ENCODE results near the gene RAB27A.

Gene RAB27A

GRCh38 chr15:55277715-55278114 lies 11.9 kb downstream of the RAB27A start:
- no peaks in the 10 kb centered on the region for H3K79me2 ChIP-seq (ENCODE audit: insufficient read depth, low read length)
- no peaks in the 10 kb centered on the region for H3K36me3 ChIP-seq (ENCODE audit: low read length)
- no peak overlapping the region for H3K9ac ChIP-seq (ENCODE audit: low read length)
- H4K20me1 ChIP-seq (ENCODE audit: low read depth, low read length): no peaks in the 10 kb centered on the region
- no peaks in the 10 kb centered on the region for H3K9me2 ChIP-seq (replicated peaks; ENCODE audit: insufficient read depth, low read length)
- H3K4me3 ChIP-seq (ENCODE audit: insufficient read depth, low read length, poor library complexity, severe bottlenecking): no peak overlapping the region
- H3K9me3 ChIP-seq (ENCODE audit: insufficient read depth, low read length): no peaks in the 10 kb centered on the region
- TF ChIP-seq CTCF (IDR thresholded peaks at IDR 0.05; ENCODE audit: insufficient read depth, low read length, poor library complexity, severe bottlenecking) (no peak), EZH2phosphoT487 (conservative IDR thresholded peaks at IDR 0.05; ENCODE audit: low read length) (no peak)
- H3K27ac ChIP-seq (ENCODE audit: low read depth, low read length): no peak overlapping the region
- no peak overlapping the region for H3K4me2 ChIP-seq (ENCODE audit: low read depth, low read length, poor library complexity, severe bottlenecking)
- H2AFZ ChIP-seq (ENCODE audit: low read depth, low read length, severe bottlenecking): no peak overlapping the region
- no peaks in the 10 kb centered on the region for H3K27me3 ChIP-seq (ENCODE audit: low read length)
- H3F3A ChIP-seq (ENCODE audit: insufficient read depth): no peaks in the 10 kb centered on the region

- Histone ChIP-seq H3K9me3 (ENCODE audit: insufficient read depth, low read length) (no peaks in the 10 kb centered on the region), H3K4me2 (ENCODE audit: low read depth, low read length, poor library complexity, severe bottlenecking) (no peak overlapping the region), H3K9me2 (replicated peaks; ENCODE audit: insufficient read depth, low read length) (no peaks in the 10 kb centered on the region), H3K4me3 (ENCODE audit: insufficient read depth, low read length, poor library complexity, severe bottlenecking) (no peak overlapping the region), H3K27ac (ENCODE audit: low read depth, low read length) (no peak overlapping the region), H4K20me1 (ENCODE audit: low read depth, low read length) (no peaks in the 10 kb centered on the region), H3F3A (ENCODE audit: insufficient read depth) (no peaks in the 10 kb centered on the region), H3K27me3 (ENCODE audit: low read length) (no peaks in the 10 kb centered on the region), H2AFZ (ENCODE audit: low read depth, low read length, severe bottlenecking) (no peak overlapping the region), H3K36me3 (ENCODE audit: low read length) (no peaks in the 10 kb centered on the region), H3K79me2 (ENCODE audit: insufficient read depth, low read length) (no peaks in the 10 kb centered on the region), H3K9ac (ENCODE audit: low read length) (no peak overlapping the region)
- TF ChIP-seq CTCF (IDR thresholded peaks at IDR 0.05; ENCODE audit: insufficient read depth, low read length, poor library complexity, severe bottlenecking) (no peak), EZH2phosphoT487 (conservative IDR thresholded peaks at IDR 0.05; ENCODE audit: low read length) (no peak)
These were observed 12.5 kb downstream of the RAB27A start for GRCh38 chr15:55277116-55277564.

- H3K27ac ChIP-seq (ENCODE audit: low read depth, low read length): no peak overlapping the region
- H3K9ac ChIP-seq (ENCODE audit: low read length): no peak overlapping the region
- H3K9me2 ChIP-seq (replicated peaks; ENCODE audit: insufficient read depth, low read length): no peaks in the 10 kb centered on the region
These were observed 13.3 kb downstream of the RAB27A start for GRCh38 chr15:55276324-55276723.

More at GRCh38 chr15:55276324-55276723, 13.3 kb downstream of the RAB27A start:
- TF ChIP-seq EZH2phosphoT487 (conservative IDR thresholded peaks at IDR 0.05; ENCODE audit: low read length) (no peak), CTCF (IDR thresholded peaks at IDR 0.05; ENCODE audit: insufficient read depth, low read length, poor library complexity, severe bottlenecking) (no peak)
- Histone ChIP-seq H3K79me2 (ENCODE audit: insufficient read depth, low read length) (no peaks in the 10 kb centered on the region), H3K27me3 (ENCODE audit: low read length) (no peaks in the 10 kb centered on the region), H3K9me3 (ENCODE audit: insufficient read depth, low read length) (no peaks in the 10 kb centered on the region), H3K4me2 (ENCODE audit: low read depth, low read length, poor library complexity, severe bottlenecking) (no peak overlapping the region), H3F3A (ENCODE audit: insufficient read depth) (no peaks in the 10 kb centered on the region), H3K36me3 (ENCODE audit: low read length) (no peaks in the 10 kb centered on the region), H2AFZ (ENCODE audit: low read depth, low read length, severe bottlenecking) (no peak overlapping the region), H3K4me3 (ENCODE audit: insufficient read depth, low read length, poor library complexity, severe bottlenecking) (no peak overlapping the region), H4K20me1 (ENCODE audit: low read depth, low read length) (no peaks in the 10 kb centered on the region)

All from SU-DHL-6 (cell line).